Heart right ventricle (tissue), 16 donors: ENCODE measurements around the gene SIGLEC14. TPM values are rescaled to one million over a fixed set of nuclear protein-coding genes. Genes with fewer than 3 reads are reported as not detected.
"Not testable (repeated sequence)": the region's sequence is repeated elsewhere in the genome, so short reads cannot be mapped to it uniquely, and the experiment has no call there.

ENCODE experiments used
- ATAC-seq, 8 donors: fragments of 200-7000 bp; cut with Tn5 transposase; one replicate each; pipeline ENCODE4 v1.9.1; 2020; ENCODE audit warnings: mild to moderate bottlenecking in 8 of 8, moderate library complexity in 8 of 8, moderate number of reproducible peaks in 1 of 8
- DNase-seq, 2 donors: peaks; one replicate each; pipeline ENCODE4 v3.0.0-alpha.2; 2020
- H3K27ac ChIP-seq, 10 donors: fragments of 200-600 bp; sonication (generic) in 2 of 10; one replicate each; pipeline versions ENCODE4 v1.5.0 to v1.8.0; 2020 to 2022; ENCODE audit warnings: mild to moderate bottlenecking in 3 of 10
- H3K27me3 ChIP-seq, 7 donors: fragments of 200-600 bp; one replicate each; pipeline ENCODE4 v1.8.0; 2021 to 2022; ENCODE audit warnings: mild to moderate bottlenecking in 2 of 7
- H3K36me3 ChIP-seq, 9 donors: fragments of 200-600 bp; sonication (generic) in 1 of 9; one replicate each; pipeline versions ENCODE4 v1.5.0 to v1.8.0; 2020 to 2022; ENCODE audit warnings: mild to moderate bottlenecking in 2 of 9
- H3K4me1 ChIP-seq, 9 donors: fragments of 200-600 bp; sonication (generic) in 1 of 9; one replicate each; pipeline versions ENCODE4 v1.5.0 to v1.8.0; 2020 to 2022; ENCODE audit warnings: mild to moderate bottlenecking in 4 of 9
- H3K4me3 ChIP-seq, 10 donors: fragments of 200-600 bp; sonication (generic) in 2 of 10; one replicate each; pipeline versions ENCODE4 v1.5.0 to v1.8.0; 2020 to 2022; ENCODE audit warnings: mild to moderate bottlenecking in 7 of 10, moderate library complexity in 2 of 10
- H3K9me3 ChIP-seq, 11 donors: fragments of 200-600 bp in 10 of 11; sonication (generic) in 2 of 11; one replicate each; pipeline versions ENCODE4 v1.5.0 to v1.8.0; 2013 to 2022; ENCODE audit warnings: mild to moderate bottlenecking in 2 of 11, control low read depth in 1 of 11, moderate library complexity in 1 of 11
- CTCF ChIP-seq, 9 donors: fragments of 200-600 bp; sonication (generic) in 2 of 9; IDR thresholded peaks; one replicate each; pipeline versions ENCODE4 v1.5.0 to v1.8.0; 2021 to 2022; ENCODE audit warnings: antibody characterized with exemption in 9 of 9, mild to moderate bottlenecking in 5 of 9, moderate library complexity in 1 of 9
- WGBS, 2 donors: extraction: QIAGEN DNeasy Blood & Tissue Kit; methylation state at CpG; one replicate each; pipeline ENCODE4 v1.1.7; 2013; ENCODE audit warnings: inconsistent platforms in 1 of 2; 5-methylcytosine and 5-hydroxymethylcytosine counted together
- intact Hi-C, 10 donors: fragments of 100-400 bp; cut with DNase I; formaldehyde crosslinking; loops; one replicate each; pipeline versions ENCODE4 v1.11.1 to v1.14.2; 2022
- polyA plus RNA-seq, 2 donors: library from polyadenylated mRNA; stranded (reverse); fragments of 200-250 nt; gene quantifications; one replicate each; pipeline ENCODE4 v1.2.3, GENCODE V29; 2013
- total RNA-seq, 10 donors: library from RNA; stranded (reverse); fragmentation: NEBNext Ultra II Directional in 3 of 10; extraction: Animal tissue kit (Norgen Biotek cat#: 25700) in 3 of 10; gene quantifications; one replicate each; pipeline versions ENCODE4 v1.2.1 to v1.2.4, GENCODE V29; 2021 to 2023
- donor health status: Arrhythmogenic right ventricular cardiomyopathy.
- donor health status: ischemic (EF 13 %, LVEDD 7.1; RV severe dilation, severe dysfunction).
- donor health status: healthy with polysubstance abuse.
- donor health status: DM: no; HTN: yes; CAD: no.
- donor health status: DM: no; HTN: no; CAD: no.
- donor health status: ischemic (EF 25% LVEDD 6.9; RV normal size, moderate dysfunction).
- donor health status: ischemic (EF 25% LVEDD 5.7; RV mildly dilated, moderate dysfunction).
- donor health status: healthy.
- donor health status: DM: yes; HTN: yes; CAD: no.
- donor health status: Ischemic cardiomyopathy.
- donor health status: ischemic (EF 35%, LVEDD 5.7; RV mildly dilated, moderate dysfunction).
- donor health status: nonischemic (EF 11% LVEDD 7.7; RV severe dilation, severe dysfunction).
- donor health status: DM: yes; HTN: yes; CAD: no.
- donor health status: PGD.
- donor health status: ischemic (EF 29% LVEDD 5.4; RV normal size, mild dysfunction).
- donor health status: nonischemic (EF 23%, LVEDD 6.1; RV moderate dilation, normal function).

The SIGLEC14 gene
- total and polyA plus RNA-seq, 12 donors: 0.37 to 9.6 (median 1.2) TPM; not detected in 1

DNA sequence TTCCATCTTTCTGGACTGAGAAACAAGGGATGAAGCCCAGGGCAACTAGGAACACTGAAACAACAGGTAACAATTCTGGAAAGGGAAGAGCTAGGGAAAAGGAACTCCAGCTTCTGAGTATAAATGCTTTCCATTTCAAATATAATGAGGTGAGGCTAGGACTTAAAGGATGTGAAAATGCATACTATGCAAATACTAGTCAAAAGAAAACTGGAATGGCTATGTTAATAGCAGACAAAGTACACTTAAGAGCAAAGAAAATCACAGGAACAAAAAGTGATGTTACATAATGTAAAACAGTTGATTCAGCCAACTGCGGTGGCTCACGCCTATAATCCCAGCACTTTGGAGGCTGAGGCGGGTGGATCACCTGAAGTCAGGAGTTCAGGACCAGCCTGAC is 6.2 kb downstream of the SIGLEC14 start:
- Histone ChIP-seq H3K27me3 (peaks cover 0 to 12% (median 0%) of the 10 kb centered on the region in 7 donors), H3K27ac (no peak overlapping the region), H3K9me3 (peaks cover 0 to 4% (median 0%) of the 10 kb centered on the region in 11 donors), H3K4me1 (peaks cover 0 to 21% (median 0%) of the 10 kb centered on the region in 9 donors), H3K36me3 (peaks cover 0 to 9% (median 0%) of the 10 kb centered on the region in 9 donors), H3K4me3 (no peak overlapping the region)
- intact Hi-C loops: no loop called here
- 89 to 94% methylated on average over 3 of the region's 3 CpGs for WGBS, 2 donors
- no peak for TF ChIP-seq CTCF (IDR thresholded peaks at IDR 0.05)
- DNase-seq (no peak), ATAC-seq (no peak)

DNA sequence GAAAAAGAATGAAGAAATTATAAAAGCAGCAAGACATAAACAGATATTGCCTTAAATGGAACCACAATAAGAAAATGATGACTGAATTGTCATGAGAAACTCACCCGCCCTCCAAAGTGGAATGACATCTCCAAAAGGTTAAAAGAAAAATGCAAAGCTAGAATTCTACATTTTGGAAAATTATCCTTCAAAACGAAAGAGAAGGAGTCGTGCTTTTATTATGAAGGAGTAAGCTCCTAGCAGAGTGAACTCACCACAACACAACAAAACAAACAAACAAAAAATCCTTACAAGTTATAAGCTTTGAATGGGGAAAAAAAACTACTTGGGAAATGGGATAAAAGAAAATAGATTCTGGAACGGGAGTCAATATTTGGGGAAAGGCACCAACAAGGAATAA is 6.7 kb downstream of the SIGLEC14 start:
- ATAC-seq (no peak), DNase-seq (no peak)
- no peak overlapping the region for H3K4me3 ChIP-seq
- 61 to 67% methylated on average over 4 of the region's 4 CpGs for WGBS, 2 donors
- no peak overlapping the region for H3K27ac ChIP-seq
- peaks cover 0 to 4% (median 0%) of the 10 kb centered on the region in 11 donors for H3K9me3 ChIP-seq
- peaks cover 0 to 18% (median 0%) of the 10 kb centered on the region in 9 donors for H3K4me1 ChIP-seq
- intact Hi-C loops: no loop called here
- H3K36me3 ChIP-seq: peaks cover 0 to 9% (median 0%) of the 10 kb centered on the region in 9 donors
- H3K27me3 ChIP-seq: peaks cover 0 to 12% (median 0%) of the 10 kb centered on the region in 7 donors
- no peak for TF ChIP-seq CTCF (IDR thresholded peaks at IDR 0.05)

DNA sequence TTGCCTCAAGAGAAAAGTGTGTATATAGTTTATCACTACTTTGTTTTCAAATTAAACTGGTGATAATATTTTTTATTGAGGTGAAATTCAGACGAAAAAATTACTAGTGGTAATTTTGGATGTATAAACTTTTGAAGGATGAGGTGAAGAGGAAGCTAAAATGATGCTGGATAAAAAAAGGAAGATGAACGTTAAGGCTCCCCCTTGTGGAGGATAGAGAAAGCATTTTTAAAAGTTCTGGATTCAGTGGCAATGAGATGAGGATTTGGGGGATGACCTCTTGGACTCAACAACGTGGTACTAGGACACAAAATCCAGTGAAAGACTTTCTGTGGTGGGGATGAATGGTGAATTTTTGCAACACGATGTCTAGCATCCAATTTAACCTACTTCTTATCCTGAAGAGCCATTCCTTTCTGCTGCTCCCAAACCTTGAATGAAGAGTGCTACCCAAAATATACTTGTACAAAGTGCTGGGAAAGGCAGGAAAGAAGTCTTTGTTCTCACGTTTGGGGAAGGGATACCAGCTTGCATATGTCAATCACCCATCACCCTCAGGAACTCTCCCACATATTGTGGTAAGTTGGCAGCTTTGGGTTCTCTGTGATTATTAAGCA is 9.2 kb downstream of the SIGLEC14 start:
- no peaks in the 10 kb centered on the region for H3K36me3 ChIP-seq
- 17 to 20% methylated on average over 5 of the region's 5 CpGs for WGBS, 2 donors
- no peak overlapping the region for H3K4me3 ChIP-seq
- peaks cover 0 to 11% (median 0%) of the 10 kb centered on the region in 9 donors for H3K4me1 ChIP-seq
- DNase-seq (no peak), ATAC-seq (no peak)
- H3K27me3 ChIP-seq: peaks cover 0 to 12% (median 0%) of the 10 kb centered on the region in 7 donors
- TF ChIP-seq CTCF (IDR thresholded peaks at IDR 0.05): peak in 6 of 9 donors; percentile 20 to 62 (median 32)
- peaks cover 0 to 4% (median 0%) of the 10 kb centered on the region in 11 donors for H3K9me3 ChIP-seq
- intact Hi-C loops: no loop called here
- no peak overlapping the region for H3K27ac ChIP-seq

- H3K27me3 ChIP-seq: peaks cover 0 to 12% (median 5%) of the 10 kb centered on the region in 7 donors
- peaks cover 0 to 3% (median 0%) of the 10 kb centered on the region in 11 donors for H3K9me3 ChIP-seq
- no peak overlapping the region for H3K27ac ChIP-seq
- intact Hi-C loops: no loop called here
- no peak for ATAC-seq
- TF ChIP-seq CTCF (IDR thresholded peaks at IDR 0.05): no peak
- H3K4me3 ChIP-seq: no peak overlapping the region
- H3K36me3 ChIP-seq: no peaks in the 10 kb centered on the region
- no peaks in the 10 kb centered on the region for H3K4me1 ChIP-seq
- 72 to 83% methylated on average over 5 of the region's 5 CpGs for WGBS, 2 donors
- no peak for DNase-seq
These were observed 14.5 kb downstream of the SIGLEC14 start for GRCh38 chr19:51632126-51632525.

DNA sequence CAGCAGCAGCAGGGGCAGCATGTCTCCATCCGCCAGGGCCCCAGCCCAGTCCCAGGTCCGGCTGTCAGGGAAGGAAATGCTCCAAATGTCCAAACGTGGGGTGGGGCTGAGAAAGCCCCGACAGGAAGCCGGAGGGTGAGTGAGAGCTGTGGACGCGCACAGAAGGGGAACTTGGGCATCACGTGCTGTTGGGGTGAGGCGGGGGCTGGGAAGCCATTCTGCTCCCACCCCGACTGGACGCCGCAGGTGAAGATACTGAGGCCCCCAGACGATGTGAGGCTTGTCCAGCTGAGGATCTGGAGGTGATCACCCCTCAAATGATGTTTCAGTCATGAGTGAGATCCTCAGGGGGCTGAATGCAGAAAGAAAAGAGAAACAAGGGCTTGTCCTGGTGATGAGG is 16.3 kb downstream of the SIGLEC14 start, which contains the start of gene SIGLEC5:
Gene SIGLEC5, minus strand, starts transcription at position 87 of the 400 bp plus-strand sequence. Its CDS starts 66 bp downstream, at position 21.
- intact Hi-C loops, H3K36me3 ChIP-seq, H3K9me3 ChIP-seq, H3K4me1 ChIP-seq, H3K4me3 ChIP-seq: not testable (repeated sequence)
- Histone ChIP-seq H3K27ac (peak within 1 kb of the TSS in 1 of 10 donors; percentile 20), H3K27me3 (peaks cover 0 to 18% (median 5%) of the 10 kb centered on the region in 7 donors)
- WGBS, 2 donors: 40 to 56% methylated on average over 10 of the region's 13 CpGs
- peak in 5 of 8 donors; percentile 42 to 80 (median 63) for ATAC-seq
- DNase-seq: peak in 1 of 2 donors; percentile 20
